ENCODE data around the gene EDEM3.

DNA sequence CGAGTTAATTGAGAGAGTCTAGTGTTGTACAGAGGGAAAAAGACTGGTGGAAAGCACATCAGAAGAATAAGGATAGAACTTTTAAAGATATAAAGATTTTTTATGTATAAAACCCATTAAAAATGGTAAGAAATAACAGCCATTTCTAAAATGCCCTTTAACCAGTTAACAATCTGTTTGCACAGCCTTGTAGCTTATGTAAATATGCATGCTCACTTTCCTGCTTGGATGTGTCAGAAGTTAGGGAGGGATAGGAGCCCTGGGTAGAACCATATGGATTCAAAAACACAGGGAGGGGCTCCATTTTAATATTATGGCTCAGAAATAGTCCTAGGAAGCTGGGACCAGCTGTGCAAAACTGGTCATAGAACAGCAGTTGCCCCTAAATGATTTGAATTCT is 4.5 kb upstream of the EDEM3 start:
- TF ChIP-seq, protein P1, sequence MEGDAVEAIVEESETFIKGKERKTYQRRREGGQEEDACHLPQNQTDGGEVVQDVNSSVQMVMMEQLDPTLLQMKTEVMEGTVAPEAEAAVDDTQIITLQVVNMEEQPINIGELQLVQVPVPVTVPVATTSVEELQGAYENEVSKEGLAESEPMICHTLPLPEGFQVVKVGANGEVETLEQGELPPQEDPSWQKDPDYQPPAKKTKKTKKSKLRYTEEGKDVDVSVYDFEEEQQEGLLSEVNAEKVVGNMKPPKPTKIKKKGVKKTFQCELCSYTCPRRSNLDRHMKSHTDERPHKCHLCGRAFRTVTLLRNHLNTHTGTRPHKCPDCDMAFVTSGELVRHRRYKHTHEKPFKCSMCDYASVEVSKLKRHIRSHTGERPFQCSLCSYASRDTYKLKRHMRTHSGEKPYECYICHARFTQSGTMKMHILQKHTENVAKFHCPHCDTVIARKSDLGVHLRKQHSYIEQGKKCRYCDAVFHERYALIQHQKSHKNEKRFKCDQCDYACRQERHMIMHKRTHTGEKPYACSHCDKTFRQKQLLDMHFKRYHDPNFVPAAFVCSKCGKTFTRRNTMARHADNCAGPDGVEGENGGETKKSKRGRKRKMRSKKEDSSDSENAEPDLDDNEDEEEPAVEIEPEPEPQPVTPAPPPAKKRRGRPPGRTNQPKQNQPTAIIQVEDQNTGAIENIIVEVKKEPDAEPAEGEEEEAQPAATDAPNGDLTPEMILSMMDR (conservative IDR thresholded peaks at IDR 0.05 in 1 of 2, IDR thresholded peaks at IDR 0.05 in 1 of 2; ENCODE audit: extremely low read depth in 1 of 2, insufficient read depth in 1 of 2, low read depth in 1 of 2, low read length in 2 of 2) = no peak
- TF ChIP-seq EZH2 (IDR thresholded peaks at IDR 0.05; ENCODE audit: borderline replicate concordance, low read length) = no peak
